ENCODE measurements around the gene GARIN5B.

The GARIN5B gene

DNA sequence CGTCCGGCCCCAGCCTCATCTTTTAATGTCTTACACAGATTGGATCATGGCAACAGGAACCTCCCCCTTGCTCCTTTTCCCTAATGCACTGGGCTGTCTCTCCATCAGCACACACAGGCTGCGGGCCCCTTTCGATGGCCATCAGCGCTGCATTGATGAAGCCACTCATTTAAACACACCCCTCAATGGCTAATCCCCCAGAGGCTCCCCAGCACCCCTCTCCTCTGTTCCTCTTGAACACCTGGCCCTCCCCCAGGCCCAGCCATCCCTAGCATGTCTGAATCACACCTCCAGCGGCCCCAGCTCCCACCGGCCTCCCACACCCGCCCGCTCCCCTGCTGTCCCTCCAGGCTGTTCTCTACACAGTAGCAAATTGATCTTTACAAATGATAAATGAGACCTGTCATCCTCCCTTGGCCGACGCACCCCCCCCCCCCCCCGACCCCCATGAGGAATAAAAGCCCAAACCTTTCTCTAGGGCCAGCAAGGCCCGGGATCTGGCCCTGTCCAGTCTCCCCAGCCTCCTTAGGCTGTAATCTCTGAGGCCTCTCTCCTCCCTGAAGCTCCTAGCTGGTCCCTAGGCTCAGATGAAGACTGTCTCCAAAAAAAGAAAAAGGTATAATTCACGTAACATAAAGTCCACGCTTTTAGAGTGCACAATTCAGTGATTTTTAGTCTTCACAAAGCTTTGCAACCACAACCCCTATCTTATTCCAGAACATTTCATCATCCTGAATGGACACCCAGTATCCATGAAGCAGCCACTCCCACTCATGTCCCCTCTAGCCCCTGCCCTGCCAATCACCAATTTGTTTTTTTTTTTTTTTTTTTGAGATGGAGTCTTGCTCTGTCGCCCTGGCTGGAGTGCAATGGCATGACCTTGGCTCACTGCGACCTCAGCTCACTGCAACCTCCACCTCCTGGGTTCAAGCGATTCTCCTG is 30.0 kb upstream of the GARIN5B start:
- no peak for ATAC-seq (ENCODE audit: low read depth)
- no peaks in the 10 kb centered on the region for H3K9me3 Mint-ChIP-seq
- no peak for DNase-seq (ENCODE audit: low spot score in 2 of 2)
- H3K36me3 Mint-ChIP-seq = peaks cover 13% of the 10 kb centered on the region
- H3K4me3 Mint-ChIP-seq = no peak overlapping the region
- H3K4me1 Mint-ChIP-seq = peaks cover 25% of the 10 kb centered on the region
- no peaks in the 10 kb centered on the region for H3K27me3 Mint-ChIP-seq
- H3K27ac Mint-ChIP-seq = peak overlapping the region; percentile 35

DNA sequence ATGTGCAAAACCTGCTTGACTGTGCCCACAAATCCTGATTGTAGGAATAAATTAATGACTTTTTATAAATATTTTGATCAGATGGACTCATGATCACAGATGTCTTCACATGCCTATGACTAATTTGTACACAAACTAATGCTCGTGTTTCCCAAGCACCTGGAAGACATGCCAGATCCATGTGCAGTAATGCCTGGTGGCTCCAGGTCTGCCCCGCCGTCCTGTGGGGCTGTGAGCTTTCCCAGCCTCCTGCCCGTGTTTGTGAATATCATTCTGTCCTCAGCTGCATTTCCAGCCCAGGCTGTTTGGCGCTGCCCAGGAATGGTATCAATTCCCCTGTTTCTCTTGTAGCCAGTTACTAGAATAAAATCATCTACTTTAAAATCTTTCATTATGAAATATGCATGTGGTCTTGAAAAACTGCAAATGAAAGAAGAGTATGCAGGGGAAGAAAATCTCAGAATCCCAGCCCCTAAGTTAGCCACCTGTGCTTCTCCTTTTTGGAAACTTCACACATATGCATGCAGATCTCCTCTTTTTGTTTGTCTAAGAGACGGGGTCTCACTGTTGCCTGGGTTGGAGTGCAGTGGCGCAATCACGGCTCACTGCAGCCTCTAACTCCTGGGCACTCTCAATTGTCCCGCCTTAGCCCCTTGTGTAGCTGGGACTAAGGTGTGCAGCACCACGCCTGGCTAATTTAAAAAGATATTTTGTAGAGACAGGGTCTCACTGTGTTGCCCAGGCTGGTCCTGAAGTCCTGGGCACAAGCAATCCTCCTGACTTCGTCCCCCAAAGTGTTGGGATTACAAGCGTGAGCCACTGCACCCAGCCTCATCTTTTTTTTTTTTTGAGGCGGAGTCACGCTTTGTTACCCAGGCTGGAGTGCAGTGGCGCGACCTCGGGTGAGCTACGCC is 28.9 kb upstream of the GARIN5B start:
- Mint-ChIP-seq H3K36me3 (peaks cover 13% of the 10 kb centered on the region), H3K4me3 (no peak overlapping the region), H3K9me3 (no peaks in the 10 kb centered on the region), H3K27ac (no peak overlapping the region), H3K27me3 (no peaks in the 10 kb centered on the region), H3K4me1 (peaks cover 30% of the 10 kb centered on the region)
- ATAC-seq (ENCODE audit: low read depth) = no peak
- DNase-seq (ENCODE audit: low spot score in 2 of 2) = no peak

DNA sequence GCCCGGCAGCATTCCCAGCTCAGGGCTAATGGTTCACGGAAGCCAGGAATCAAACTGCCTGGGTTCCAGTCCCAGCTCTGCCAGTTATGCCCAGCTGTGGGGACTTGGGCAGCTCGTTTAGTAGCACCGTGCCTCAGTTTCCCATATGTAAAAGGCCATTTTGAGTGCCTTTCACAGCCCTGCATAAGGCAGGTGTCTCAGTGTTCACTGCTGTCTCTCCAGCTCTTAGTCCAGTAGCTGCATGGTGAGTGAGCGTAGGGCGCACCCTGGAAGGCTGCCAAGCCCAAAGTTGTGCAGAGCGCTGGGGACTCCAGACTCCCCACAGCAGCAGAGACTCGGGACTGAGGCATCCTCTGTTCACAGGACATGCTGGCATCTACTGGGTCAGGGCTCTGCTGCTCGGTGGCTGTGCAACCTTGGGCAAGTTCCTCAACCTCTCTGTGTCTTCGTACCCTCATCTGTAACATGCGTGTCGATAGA is 28.2 kb upstream of the GARIN5B start:
- Mint-ChIP-seq H3K27me3 (no peaks in the 10 kb centered on the region), H3K36me3 (peaks cover 13% of the 10 kb centered on the region), H3K9me3 (no peaks in the 10 kb centered on the region), H3K27ac (no peak overlapping the region), H3K4me1 (peaks cover 33% of the 10 kb centered on the region), H3K4me3 (no peak overlapping the region)
- ATAC-seq (ENCODE audit: low read depth) (no peak), DNase-seq (ENCODE audit: low spot score in 2 of 2) (no peak)

DNA sequence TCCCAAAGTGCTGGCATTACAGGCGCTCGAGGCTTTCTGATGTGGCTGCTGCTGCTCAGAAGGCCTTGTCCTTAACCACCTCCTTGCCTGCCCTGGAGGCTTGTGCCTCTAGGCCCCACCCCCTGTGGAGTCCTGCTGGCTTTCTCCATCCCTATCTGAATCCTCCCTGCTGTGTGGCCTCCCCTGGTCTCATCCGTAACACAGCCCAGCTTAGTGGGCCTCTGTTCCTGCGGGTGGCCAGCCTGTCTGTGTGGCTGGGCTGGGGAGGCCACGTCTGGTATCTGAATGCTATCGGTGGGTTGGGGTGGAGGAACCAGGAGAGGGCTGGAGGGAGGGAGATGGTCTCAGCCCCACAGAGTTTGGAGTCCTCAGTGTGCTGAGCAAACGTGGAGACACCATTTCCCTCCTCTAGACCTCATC is 27.4 kb upstream of the GARIN5B start:
- Mint-ChIP-seq H3K36me3 (peaks cover 15% of the 10 kb centered on the region), H3K4me1 (peaks cover 36% of the 10 kb centered on the region), H3K9me3 (no peaks in the 10 kb centered on the region), H3K4me3 (no peak overlapping the region), H3K27ac (no peak overlapping the region), H3K27me3 (no peaks in the 10 kb centered on the region)
- ATAC-seq (ENCODE audit: low read depth) = no peak
- DNase-seq (ENCODE audit: low spot score in 2 of 2) = no peak

DNA sequence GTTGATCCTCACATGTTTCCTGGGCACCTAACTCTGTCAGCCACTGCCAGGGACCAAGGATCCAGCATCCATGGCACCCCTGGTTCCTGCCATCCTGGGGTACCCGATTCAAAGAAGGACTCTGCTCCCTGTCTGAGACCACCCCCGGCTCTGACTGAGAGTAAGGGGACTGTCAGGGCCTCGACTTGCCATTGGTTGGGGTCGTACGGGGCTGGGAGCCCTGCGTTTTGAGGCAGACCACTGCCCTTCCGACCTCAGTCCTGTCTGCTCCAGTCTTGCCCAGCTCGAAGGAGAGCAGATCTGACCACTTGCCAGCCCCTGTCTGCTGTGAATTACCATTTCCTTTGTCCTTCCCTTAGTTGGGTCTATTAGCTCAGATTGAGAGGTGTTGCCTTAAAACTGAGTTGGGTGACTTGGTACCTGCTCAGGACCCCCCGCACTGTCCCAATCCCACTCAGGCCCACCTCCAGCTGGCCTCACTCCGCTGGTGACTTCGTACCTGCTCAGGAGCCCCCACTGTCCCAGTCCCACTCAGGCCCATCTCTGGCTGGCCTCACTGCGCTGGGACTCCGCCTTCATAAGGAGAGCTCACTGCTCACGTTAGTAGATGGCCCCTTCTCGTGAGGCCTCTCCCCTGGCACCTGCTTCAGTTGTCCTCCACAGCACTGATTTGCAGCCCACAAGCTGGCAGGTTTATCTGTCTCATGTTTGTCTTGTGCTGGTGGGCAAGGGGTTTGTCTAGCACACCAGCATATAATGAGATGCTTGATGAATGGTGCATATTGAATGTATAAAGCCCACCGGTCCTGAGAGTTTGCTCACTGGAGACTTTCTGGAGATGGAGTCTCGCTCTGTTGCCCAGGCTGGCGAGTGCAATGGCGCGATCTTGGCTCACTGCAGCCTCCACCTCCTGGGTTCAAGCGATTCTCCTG is 26.6 kb upstream of the GARIN5B start:
- peaks cover 39% of the 10 kb centered on the region for H3K4me1 Mint-ChIP-seq
- DNase-seq (ENCODE audit: low spot score in 2 of 2) = no peak
- H3K36me3 Mint-ChIP-seq = peaks cover 15% of the 10 kb centered on the region
- no peaks in the 10 kb centered on the region for H3K27me3 Mint-ChIP-seq
- H3K27ac Mint-ChIP-seq = peak overlapping the region; percentile 78
- H3K9me3 Mint-ChIP-seq = no peaks in the 10 kb centered on the region
- H3K4me3 Mint-ChIP-seq = no peak overlapping the region
- ATAC-seq (ENCODE audit: low read depth) = no peak

DNA sequence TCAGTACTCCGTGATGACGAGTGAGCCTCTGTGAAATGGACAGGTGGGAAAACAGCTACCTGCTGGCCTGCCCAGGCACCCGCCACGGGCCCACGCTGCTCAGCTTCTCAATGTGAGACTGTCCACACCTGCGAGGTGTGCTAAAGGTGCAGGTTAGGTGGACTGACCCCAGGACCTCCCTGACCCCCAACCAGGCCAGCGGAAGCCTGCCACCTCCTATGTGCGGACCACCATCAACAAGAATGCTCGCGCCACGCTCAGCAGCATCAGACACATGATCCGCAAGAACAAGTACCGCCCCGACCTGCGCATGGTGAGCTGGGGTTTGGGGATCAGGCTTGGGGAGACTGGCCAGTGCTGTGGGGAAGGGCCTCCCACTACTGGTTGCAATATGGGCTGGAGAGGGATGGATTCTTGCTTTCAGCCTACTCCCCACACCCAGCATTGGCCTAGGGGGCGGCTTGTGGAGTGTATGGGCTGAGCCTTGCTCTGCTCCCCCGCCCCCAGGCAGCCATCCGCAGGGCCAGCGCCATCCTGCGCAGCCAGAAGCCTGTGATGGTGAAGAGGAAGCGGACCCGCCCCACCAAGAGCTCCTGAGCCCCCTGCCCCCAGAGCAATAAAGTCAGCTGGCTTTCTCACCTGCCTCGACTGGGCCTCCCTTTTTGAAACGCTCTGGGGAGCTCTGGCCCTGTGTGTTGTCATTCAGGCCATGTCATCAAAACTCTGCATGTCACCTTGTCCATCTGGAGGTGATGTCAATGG is 24.9 kb upstream of the GARIN5B start:
- H3K9me3 Mint-ChIP-seq = no peaks in the 10 kb centered on the region
- DNase-seq (ENCODE audit: low spot score in 2 of 2) = no peak
- peak overlapping the region; percentile 100 for H3K4me3 Mint-ChIP-seq
- no peak for ATAC-seq (ENCODE audit: low read depth)
- peak overlapping the region; percentile 45 for H3K27ac Mint-ChIP-seq
- peaks cover 47% of the 10 kb centered on the region for H3K4me1 Mint-ChIP-seq
- H3K27me3 Mint-ChIP-seq = no peaks in the 10 kb centered on the region
- H3K36me3 Mint-ChIP-seq = peaks cover 15% of the 10 kb centered on the region

DNA sequence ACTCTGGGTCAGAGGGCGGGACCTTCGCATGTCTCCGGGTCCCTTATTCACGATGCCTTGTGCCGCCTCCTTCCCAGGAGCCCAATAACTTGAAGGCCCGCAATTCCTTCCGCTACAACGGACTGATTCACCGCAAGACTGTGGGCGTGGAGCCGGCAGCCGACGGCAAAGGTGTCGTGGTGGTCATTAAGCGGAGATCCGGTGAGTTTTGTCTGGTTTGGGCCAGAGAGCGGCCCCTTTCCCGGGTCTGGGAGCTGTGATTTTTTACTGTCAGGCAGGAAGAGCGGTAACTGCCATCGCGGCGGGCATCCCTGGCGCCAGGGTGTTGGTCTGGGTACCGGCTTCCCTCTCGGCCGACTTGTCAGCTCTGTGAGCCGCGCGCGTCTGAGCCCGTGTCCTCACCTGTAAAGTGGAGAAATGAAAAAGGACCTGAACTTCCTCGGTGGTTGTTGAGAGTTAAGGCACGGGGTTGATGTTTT is 23.5 kb upstream of the GARIN5B start:
- Mint-ChIP-seq H3K9me3 (no peaks in the 10 kb centered on the region), H3K4me1 (peaks cover 53% of the 10 kb centered on the region), H3K27me3 (no peaks in the 10 kb centered on the region), H3K36me3 (peaks cover 16% of the 10 kb centered on the region), H3K27ac (peak overlapping the region; percentile 98), H3K4me3 (peak overlapping the region; percentile 100)
- DNase-seq (ENCODE audit: low spot score in 2 of 2) (no peak), ATAC-seq (ENCODE audit: low read depth) (no peak)

DNA sequence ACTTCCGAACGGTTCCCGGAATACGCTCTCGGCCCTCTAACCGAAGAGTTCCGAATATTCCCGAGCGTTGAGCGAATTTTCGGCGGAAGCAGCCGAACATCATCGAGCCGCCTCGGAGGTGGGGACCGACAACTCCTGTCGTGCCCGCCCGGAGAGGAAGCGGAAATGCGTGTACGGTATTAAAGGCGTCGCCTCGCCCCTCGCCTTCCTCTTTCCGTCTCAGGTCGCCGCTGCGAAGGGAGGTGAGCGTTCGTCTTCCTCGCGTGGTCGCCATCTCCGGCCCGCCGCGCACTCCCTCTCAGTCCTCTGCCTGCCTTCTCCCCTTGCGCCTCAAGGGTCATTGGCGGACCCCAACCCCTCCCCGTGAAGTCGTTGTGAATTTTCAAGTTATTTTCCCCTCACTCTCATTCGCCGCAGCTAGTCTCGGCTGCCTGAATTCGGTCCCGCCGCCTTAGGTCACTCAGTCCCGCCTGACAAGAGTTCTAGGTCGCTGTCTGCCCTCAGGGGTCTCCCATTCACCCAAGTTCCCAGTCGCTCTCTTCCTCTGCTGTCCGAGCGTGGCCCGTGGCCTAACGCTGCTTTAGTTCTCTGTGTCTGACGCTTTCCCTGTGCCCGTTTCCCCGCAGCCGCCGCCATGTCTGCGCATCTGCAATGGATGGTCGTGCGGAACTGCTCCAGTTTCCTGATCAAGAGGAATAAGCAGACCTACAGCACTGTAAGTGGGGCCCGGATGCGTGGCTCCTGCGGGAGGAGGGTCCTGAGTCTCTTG is 22.8 kb upstream of the GARIN5B start, which contains the start of gene RPL28:
RPL28 (plus strand) TSS at position 209 of the 769 bp plus-strand sequence; CDS start at position 635, 426 bp downstream.
- Mint-ChIP-seq H3K27ac (peak within 1 kb of the TSS; percentile 98), H3K36me3 (peaks cover 18% of the 10 kb centered on the region)
- ATAC-seq (ENCODE audit: low read depth) = peak; percentile 78

DNA sequence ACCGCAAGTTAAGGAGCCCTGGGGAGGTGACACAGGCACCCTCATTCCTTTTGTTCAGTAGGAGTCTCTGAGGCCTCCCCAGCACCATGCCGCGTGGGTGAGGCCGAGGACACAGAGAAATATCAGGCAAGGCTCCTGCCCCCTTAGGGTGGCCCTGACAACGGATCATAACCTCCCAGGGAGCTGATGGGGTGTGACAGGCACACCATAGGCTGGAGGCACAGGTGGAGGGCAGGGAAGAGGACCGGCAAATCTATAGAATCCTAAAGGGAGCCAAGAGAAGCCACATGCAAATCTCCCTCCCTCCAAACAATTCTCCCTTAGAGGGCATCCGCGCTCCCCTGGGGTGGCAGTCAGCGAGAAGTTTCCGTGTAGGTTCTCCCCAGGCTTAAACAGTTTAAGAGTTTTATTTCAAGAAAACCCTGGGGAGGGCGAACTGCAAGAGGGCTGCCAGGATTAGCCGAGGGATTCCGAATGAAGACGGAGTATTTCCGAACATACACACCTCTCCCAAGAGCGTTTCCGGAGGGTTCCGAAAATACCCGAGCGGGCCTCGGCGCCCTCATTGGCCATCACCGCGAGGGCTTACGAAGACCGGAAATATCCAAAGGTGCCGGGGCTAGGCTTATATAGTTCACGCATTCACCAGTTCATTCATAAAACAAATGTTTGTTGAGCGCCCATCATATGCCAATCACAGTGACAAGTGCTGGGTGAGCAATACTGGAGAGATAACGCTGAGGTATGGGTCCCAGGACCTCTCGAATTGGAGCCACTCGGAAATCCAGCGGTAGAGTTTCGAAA is 22.1 kb upstream of the GARIN5B start:
- DNase-seq (ENCODE audit: low spot score in 2 of 2) (peak; percentile 87 to 89), ATAC-seq (ENCODE audit: low read depth) (peak; percentile 66)
- no peaks in the 10 kb centered on the region for H3K9me3 Mint-ChIP-seq
- H3K4me3 Mint-ChIP-seq = peak overlapping the region; percentile 100
- H3K27ac Mint-ChIP-seq = peak overlapping the region; percentile 98
- H3K36me3 Mint-ChIP-seq = peaks cover 13% of the 10 kb centered on the region
- peaks cover 47% of the 10 kb centered on the region for H3K4me1 Mint-ChIP-seq
- H3K27me3 Mint-ChIP-seq = no peaks in the 10 kb centered on the region

More for the DNA sequence above, 22.8 kb upstream of the GARIN5B start, which contains the start of gene RPL28:
- DNase-seq (ENCODE audit: low spot score in 2 of 2) = peak; percentile 98
- no peaks in the 10 kb centered on the region for H3K9me3 Mint-ChIP-seq
- H3K27me3 Mint-ChIP-seq = no peaks in the 10 kb centered on the region
- peaks cover 53% of the 10 kb centered on the region for H3K4me1 Mint-ChIP-seq
- H3K4me3 Mint-ChIP-seq = peak within 1 kb of the TSS; percentile 100

DNA sequence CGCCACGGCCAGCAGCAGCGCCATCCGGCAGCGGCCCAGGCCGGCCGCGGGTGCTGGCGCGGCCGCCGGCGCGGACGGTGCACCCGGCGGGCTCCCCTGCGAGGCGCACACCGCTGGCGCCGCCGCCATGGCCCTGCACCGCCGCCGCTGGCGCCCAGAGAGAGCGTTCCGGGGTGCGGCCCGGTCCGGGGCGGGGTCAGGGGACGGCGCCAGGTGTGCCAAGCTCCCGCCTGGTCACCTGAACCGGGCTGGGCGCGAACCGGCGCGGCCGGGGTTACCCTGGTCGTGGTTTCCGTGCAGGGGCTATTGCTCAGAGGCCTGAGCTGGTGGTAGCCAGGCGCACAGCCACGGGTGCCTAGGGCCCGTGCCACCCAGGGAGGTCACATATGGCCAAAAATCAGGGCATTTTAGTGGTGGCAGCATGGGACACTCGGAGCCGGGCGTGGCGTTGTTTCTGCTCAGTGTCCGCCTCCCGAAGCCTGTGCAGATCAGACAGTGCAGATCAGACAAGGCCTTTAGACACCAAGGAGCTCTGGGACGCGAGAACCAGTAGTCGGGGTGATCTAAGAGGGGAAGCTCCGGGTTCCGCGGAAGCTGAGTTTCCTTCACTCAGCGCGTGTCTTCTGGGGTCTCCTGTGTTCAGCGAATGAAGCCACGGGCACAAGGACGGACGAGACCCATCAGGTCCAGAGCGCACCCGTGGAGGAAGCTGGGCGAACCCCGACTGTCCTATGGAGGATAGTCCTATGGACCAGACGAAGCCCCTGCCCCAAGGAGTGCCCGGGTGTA is 21.3 kb upstream of the GARIN5B start, which contains the start of gene TMEM238:
TMEM238 (minus strand) TSS at position 162 of the 789 bp plus-strand sequence; CDS start at position 129, 33 bp downstream.
- ATAC-seq (ENCODE audit: low read depth) (peak; percentile 12), DNase-seq (ENCODE audit: low spot score in 2 of 2) (peak in 1 of 2 donors; percentile 68)
- Mint-ChIP-seq H3K27ac (peak within 1 kb of the TSS; percentile 98), H3K27me3 (no peaks in the 10 kb centered on the region), H3K4me1 (peaks cover 41% of the 10 kb centered on the region), H3K4me3 (peak within 1 kb of the TSS; percentile 100), H3K9me3 (no peaks in the 10 kb centered on the region), H3K36me3 (peaks cover 11% of the 10 kb centered on the region)
